NCI-H1930 (cell line): ENCODE data around the gene PRKAG1.
A peak's percentile ranks its signal among the peaks of the same experiment; 100 is the strongest.

Source experiments
- DNase-seq, 2 experiments: peaks; one replicate each; lab custom pipeline; 2025; lab: John Stamatoyannopoulos, UW

Gene PRKAG1

DNA sequence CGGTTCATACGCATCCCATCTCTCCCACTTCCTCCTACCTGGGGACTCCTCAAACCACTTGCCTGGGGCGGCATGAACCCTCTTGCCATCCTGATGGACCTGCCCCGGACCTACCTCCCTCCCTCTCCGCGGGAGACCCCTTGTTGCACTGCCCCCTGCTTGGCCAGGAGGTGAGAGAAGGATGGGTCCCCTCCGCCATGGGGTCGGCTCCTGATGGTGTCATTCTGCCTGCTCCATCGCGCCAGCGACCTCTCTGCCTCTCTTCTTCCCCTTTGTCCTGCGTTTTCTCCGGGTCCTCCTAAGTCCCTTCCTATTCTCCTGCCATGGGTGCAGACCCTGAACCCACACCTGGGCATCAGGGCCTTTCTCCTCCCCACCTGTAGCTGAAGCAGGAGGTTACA lies 36.8 kb downstream of the PRKAG1 start:
- no peak for DNase-seq

DNA sequence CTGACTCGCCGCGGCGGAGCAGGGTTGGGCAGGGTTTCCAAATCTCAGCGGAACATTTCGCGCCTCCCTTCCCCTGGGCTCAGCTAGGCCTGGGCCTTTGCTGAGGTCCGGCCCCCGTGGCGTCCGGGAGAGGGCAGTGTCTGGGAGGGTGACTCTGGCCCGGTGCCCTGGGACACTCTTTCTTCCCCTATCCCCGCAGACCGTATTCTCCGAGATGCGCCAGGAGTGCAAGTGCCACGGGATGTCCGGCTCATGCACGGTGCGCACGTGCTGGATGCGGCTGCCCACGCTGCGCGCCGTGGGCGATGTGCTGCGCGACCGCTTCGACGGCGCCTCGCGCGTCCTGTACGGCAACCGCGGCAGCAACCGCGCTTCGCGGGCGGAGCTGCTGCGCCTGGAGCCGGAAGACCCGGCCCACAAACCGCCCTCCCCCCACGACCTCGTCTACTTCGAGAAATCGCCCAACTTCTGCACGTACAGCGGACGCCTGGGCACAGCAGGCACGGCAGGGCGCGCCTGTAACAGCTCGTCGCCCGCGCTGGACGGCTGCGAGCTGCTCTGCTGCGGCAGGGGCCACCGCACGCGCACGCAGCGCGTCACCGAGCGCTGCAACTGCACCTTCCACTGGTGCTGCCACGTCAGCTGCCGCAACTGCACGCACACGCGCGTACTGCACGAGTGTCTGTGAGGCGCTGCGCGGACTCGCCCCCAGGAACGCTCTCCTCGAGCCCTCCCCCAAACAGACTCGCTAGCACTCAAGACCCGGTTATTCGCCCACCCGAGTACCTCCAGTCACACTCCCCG lies 37.4 kb downstream of the PRKAG1 start:
- DNase-seq: no peak

DNA sequence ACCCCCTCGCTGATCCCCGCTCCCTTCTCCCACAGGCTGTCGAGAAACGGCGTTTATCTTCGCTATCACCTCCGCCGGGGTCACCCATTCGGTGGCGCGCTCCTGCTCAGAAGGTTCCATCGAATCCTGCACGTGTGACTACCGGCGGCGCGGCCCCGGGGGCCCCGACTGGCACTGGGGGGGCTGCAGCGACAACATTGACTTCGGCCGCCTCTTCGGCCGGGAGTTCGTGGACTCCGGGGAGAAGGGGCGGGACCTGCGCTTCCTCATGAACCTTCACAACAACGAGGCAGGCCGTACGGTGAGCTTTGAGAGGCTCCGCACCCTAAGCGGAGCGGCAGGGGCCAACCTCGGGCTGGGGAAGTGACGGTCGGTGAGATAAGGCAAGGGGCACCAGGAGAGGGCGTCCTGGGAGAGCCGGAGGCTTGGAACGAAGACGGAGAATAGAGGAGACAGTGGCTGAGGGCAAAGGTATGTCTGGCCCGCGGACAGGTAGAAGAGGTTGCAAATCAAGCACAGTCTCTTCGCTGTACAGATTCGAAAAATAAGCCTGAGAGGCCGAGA lies 38.1 kb downstream of the PRKAG1 start:
- no peak for DNase-seq

DNA sequence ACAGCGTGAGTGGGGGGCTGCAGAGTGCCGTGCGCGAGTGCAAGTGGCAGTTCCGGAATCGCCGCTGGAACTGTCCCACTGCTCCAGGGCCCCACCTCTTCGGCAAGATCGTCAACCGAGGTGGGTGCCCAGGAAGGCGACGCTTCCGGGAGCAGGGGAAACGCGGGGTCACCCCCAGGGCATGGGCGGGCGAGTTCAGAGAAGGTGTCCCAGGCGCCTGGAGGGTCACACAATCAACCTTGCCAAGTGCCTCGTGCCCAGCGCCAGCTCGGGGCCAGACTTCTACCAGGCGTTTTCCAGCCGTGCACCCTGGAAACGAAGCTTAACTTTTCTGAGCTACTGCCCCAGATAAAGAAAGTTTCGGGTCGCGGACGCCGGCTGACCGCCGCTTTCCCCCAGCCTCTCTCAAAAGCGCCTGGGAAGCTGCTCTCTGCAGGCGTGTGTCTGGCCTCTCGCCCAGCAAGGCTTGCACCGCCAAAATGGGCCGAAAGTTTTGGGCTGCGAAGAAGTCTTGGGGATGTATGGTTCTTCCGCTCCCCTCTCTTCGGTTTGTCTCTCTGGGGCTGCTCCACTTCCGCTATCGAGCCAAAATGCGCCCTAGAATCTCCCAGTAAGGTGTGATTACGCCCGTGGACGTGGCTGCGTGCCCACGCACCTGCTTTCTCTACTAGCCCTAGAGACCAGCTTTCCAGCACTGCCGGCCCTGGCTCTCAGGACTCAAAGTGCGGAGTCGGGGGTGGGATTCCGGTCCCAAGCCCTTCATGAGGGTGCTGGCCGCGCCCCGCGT lies 38.8 kb downstream of the PRKAG1 start:
- DNase-seq: no peak

- no peak for DNase-seq
These were observed 39.6 kb downstream of the PRKAG1 start for GRCh38 chr12:48978741-48979601.

DNA sequence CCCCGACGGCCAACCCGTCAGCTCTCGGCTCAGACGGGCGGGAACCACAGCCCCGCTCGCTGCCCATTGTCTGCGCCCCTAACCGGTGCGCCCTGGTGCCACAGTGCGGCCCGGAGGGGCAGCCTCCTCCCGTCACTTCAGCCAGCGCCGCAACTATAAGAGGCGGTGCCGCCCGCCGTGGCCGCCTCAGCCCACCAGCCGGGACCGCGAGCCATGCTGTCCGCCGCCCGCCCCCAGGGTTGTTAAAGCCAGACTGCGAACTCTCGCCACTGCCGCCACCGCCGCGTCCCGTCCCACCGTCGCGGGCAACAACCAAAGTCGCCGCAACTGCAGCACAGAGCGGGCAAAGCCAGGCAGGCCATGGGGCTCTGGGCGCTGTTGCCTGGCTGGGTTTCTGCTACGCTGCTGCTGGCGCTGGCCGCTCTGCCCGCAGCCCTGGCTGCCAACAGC lies 40.3 kb downstream of the PRKAG1 start, which contains the start of gene WNT1:
Gene WNT1 (plus strand): TSS at position 32 of the 450 bp plus-strand sequence. CDS start 329 bp downstream, at position 361.
- DNase-seq: peak in 1 of 2 experiments; percentile 64

DNA sequence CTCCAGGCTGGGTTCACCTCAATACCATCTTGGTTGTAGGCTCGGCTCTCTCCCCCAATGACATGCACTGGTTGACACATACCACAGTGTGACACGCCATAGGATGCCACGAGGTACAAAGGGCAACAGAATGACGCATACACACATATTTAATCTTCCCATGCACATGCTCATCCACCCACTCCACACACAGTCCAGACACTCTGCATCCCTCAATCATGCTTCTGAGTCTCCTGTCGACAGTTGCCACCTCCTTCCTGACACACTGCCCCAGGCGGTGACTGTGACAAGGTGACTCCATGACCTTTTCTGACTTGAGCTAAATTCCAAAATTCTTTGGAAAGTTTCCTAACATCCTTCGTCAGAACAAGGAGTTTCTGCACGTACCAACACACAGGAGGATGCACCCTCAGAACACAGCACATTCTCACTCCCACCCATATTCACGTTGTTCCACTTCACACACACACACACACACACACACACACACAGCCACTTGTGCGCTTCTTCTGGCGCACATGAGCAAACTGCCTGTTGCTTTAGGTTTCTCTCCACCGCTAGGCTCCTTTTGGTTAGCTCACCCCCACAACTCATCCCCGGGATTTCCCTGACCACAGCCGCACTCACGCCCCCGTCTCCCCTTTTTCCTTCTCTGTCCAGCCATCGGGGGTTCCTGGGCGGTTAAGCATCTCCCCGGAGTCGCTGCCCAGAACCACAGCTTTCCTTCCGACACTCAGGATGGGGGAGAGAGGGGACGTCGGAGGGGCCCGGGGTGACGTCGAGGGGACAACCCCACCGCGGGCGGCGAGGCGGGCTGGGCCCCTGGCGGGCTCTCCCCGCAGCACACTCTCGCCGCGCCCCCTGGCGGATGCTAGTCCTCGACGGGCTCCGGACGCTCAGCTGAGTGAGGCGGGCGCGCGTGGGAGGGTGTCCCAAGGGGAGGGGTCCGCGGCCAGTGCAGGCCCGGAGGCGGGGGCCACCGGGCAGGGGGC lies 41.0 kb downstream of the PRKAG1 start:
- DNase-seq: peak; percentile 29 to 71

- no peak for DNase-seq
These were observed 44.5 kb downstream of the PRKAG1 start for GRCh38 chr12:48973941-48974673.

GRCh38 chr12:48973531-48973930 lies 45.0 kb downstream of the PRKAG1 start:
- DNase-seq: no peak

DNA sequence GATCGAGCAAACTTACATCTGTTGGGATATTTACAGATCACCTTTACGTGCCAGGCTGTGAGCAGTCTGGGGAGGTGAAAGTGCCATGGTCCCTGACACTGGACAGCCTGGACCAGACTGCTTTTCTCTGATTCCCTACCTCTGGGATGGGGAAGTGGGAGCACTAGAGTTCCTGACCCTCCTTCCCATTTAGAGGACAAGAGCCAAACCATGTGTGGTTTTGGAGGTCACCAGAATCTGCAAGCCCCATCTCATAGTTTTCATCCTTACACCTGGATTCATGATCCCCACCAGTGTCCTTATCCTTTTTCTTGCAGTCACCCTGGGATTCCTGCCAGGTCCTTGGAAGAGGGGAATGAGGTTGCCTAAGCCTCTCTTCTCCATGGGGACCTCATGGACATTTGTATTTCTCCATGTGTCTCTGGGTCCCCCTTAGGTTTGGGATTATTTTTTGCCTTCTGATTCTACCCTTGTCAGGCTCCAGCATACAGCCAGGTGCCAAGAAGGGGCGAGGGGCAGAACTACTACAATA lies 45.6 kb downstream of the PRKAG1 start:
- DNase-seq: no peak

DNA sequence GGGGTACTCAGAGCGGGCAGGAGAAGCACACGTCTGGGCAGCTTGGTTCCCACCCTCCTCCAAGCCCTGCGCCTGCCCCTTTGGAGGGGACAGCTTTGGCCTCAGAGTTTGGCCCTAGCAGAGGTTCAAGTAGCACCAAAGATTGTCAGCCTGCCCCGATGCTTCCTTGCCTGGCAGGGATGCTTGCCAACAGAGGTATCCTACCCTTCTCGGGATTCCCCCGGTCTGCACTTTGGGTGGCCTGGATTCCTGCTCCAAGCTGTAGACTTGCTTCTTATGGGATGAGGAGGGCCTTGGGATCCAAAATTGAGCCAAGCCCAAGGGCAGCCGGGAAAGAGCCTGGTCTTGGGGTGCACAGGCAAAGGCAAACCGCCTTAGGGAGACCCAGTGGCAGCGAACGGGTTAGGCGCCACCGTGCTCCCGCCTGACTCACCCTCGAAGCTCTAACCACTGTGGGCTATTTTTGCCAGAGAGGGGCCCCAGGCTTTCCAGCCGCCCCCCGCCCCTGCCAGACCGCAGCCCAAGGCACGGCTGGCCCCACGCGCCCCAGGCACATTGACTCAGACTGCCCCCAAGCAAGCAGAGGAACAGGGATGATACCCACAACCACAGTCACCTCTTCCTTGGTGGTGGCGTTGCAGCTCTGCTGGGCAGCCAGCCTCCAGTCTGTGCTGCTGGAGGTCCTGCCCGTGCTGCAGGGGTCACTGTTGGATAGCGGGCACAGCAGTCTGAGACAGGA lies 46.2 kb downstream of the PRKAG1 start:
- DNase-seq: no peak

- DNase-seq: no peak
These were observed 47.8 kb downstream of the PRKAG1 start for GRCh38 chr12:48970702-48971334.

GRCh38 chr12:48969833-48970701 lies 48.5 kb downstream of the PRKAG1 start:
- DNase-seq: no peak

GRCh38 chr12:48969160-48969771 lies 49.3 kb downstream of the PRKAG1 start:
- DNase-seq: no peak

GRCh38 chr12:48968467-48968866 lies 50.1 kb downstream of the PRKAG1 start:
- no peak for DNase-seq

DNA sequence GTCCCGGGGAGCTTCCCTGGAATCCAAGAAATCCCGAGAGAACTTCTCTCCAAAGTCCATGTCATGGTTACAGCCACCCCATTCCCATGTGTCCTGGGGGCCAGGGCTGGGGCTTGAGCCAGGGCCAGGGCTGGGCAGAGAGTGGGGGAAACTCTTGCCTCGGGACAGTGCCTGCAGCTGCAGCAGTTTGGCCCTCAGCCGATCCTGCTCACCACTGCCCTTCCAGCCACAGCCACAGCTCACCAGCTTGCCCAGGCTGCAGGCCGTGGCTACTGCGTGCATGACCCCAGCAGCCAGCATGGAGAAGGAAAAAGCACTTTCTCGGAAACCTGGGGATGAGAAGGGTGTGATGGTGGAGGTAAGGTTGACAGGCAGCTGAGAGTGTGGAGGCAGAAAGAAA lies 50.6 kb downstream of the PRKAG1 start:
- no peak for DNase-seq
